HG03095 (cell line): ENCODE data around the gene MYLK2.

ENCODE experiments used
- ATAC-seq: cut with Tn5 transposase; IDR thresholded peaks from one replicate; pipeline ENCODE4 v1.9.1; 2021; ENCODE audit warnings: moderate library complexity; ENCODE audit not compliant: unreplicated experiment

MYLK2 gene

GRCh38 chr20:31835554-31835953 is 16.4 kb downstream of the MYLK2 start:
- ATAC-seq: no peak

DNA sequence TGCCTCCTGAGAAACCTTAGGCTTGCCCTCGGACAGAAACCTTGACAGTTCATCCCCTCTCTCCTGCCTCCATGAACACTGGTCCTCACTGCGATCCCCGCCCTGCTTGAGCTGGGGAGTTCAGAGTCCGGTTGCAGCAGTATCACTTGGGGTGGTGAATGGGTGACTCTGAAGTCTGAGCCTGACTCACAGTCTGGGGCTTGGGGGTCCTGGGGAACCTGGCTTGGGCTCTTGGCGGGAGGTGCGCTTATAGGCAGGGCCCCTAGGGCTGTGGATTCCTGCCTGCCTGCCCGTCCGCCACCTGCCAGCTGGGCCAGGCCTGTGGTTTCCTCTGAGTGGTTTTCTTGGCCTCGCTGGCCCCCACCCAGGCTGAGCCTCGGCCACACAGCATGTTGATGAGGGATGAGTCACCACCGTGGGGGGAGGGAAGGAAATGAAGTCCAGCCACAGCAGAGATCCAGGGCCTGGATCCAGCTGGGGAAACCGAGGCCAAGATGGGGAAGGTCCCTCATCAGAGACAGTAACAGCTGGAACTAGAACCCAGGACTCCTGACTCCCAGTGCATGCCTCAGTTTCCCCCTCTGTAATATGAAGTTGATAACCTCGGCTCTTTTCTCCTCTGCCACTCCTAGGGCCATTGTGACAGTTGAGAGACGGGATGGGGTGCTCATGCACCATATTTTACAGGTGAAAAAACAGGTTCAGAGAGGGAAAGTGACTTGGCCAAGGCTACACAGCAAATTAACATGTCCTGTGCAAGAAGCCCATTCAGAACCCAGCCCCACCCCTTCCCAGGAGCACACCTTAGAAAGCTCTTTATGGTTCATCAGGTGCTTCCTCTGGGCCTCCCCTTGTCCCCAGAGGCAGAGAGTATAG is 17.1 kb downstream of the MYLK2 start:
- peak; percentile 61 for ATAC-seq

DNA sequence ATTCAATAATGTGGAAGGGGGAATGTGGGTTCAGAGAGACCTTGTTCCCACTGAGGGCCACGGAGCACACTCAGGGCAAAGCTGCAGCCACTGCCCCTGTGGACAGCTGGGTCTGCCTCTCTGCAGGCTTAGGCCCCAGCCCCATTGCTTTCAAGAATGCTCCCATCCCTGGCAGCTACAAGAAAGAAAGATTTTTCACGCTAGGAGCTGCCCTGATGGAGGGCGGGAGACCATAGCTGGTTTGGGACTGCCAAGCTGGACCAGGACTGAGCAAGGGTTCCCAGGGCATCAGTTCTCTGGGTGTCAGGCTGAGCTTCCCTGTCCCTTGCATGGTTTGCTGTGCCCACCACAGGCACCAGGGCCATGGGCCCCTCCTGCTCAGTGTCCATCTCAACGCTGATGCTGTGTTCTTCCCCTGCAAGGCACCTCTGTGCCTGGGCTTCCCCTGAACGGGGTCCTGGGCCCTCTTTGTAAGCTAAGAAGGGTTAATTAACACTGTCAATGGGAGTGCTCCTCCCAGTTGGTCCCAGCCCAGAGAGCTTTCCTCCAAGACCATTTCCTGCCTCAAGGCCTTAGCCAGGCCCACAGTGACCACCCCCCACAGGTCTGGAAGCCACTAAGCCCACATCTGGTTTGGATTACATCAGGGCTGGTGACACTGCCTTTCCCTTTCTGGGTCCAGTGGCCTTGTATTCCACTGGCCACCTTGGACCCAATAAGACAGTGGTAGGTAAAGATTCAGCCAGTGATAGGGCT is 17.9 kb downstream of the MYLK2 start:
- ATAC-seq: no peak

DNA sequence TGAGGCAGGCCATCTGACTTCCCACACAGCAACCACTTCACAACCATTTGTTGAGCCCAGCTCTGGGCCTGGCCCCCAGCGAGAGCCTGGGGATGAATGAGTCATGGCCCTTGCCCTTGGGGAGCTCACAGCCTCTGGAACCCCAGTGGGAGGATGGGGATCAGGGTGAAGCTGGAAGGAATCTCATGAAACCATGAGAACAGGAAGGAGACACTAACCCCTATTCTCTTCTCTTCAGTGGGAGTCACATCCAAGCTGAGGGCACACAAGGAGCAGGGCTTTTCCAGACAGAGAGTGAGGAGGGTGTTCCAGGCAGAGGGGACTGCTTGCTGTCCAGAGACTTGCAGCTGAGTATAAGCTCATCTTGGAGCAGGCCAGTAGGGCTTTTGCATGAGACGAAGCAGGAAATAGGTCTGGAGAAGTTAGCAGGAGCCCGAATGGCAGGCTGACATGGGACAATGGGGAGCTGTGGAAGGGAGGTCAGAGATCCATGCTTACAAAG is 18.8 kb downstream of the MYLK2 start:
- no peak for ATAC-seq

GRCh38 chr20:31838646-31839292 is 19.6 kb downstream of the MYLK2 start:
- ATAC-seq: no peak

DNA sequence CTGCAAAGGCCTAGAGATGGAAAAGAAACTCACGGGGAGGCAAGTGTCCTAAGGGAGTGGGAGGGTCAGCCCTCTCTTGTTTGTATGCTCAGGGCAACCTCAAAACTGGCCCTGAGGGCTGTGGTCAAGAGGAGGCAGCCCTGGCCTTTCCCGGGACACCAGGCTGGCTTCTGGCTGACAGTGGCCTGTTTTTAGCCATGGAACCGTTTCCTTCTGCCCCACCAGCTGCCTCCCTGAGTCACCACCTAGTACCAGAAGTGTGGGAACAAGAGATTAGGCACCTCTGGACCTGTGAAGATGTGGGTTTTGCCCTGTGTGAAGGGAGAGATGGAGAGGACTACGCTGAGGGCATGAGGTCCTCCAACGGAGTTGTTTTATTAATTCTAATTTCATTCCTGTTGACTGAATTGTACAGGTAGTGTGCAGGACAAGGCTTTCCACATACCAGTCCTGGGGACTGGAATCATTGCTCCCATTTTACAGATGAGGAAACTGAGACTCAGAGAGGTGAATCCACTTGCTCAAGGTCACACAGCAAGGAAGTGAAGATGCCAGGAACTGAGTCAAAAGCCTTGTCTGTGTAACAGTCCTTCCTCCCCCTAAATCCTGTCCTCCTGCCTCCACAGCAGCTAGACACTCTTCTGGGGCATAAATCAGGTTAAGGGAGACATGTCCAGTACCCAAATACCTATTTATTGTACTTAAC is 20.8 kb downstream of the MYLK2 start:
- no peak for ATAC-seq

- no peak for ATAC-seq
These were observed 22.0 kb downstream of the MYLK2 start for GRCh38 chr20:31840906-31841816.

GRCh38 chr20:31841928-31842327 is 22.8 kb downstream of the MYLK2 start:
- ATAC-seq: no peak

- ATAC-seq: no peak
These were observed 23.5 kb downstream of the MYLK2 start for GRCh38 chr20:31842471-31843157.

- no peak for ATAC-seq
These were observed 24.1 kb downstream of the MYLK2 start for GRCh38 chr20:31843288-31843687.

DNA sequence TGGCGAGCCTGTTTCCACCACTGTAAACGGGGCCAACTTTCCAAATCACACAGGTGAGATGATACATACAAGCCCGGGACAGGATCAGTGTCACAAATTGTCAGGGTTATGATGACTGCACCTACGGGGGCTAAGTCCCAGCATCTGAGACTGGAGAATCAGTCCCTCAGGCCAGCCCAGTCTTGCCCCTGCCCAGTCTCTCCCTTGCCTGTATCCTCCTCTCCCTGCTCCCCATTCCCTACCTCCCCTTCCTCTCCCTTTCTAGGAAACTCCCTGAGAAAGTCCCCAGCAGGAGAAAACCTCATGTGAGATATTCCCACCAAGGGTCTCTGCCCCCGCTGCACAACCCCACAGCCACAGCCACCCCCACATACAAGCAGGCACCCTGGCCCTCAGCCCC is 24.7 kb downstream of the MYLK2 start:
- ATAC-seq: no peak

DNA sequence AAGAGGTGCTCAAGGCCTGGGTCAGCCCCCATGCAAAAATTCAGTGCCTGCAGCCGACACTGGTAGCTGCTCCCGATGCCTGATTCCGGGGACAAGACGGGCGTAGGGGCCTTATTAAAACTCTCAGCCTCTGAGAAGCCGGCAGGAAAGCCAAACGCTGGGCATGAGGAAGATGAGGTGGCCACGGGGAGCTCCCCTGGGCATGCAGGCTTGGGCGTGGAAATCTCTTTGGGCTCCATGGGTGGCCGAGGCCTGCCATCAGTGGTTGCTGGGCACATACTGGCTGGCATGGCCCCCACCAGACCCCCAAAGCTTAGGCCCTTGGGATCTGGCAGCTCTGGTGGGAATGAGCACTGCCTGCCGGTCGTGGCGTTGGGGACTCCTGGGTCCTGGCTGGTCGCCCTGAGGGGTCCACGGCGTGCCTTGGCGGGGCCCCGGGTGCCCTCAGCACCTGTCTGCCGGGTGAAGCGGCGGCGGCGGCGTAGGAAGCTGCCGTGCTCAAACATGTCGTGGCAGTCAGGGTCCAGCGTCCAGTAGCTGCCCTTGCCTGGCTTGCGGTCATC is 25.7 kb downstream of the MYLK2 start:
- ATAC-seq: no peak

- no peak for ATAC-seq
These were observed 26.2 kb downstream of the MYLK2 start, which contains the start of gene FOXS1 for GRCh38 chr20:31845300-31845863. Gene FOXS1, minus strand, starts transcription at chr20:31845604. Its CDS starts 62 bp downstream, at chr20:31845542.

- ATAC-seq: no peak
These were observed 27.6 kb downstream of the MYLK2 start for GRCh38 chr20:31846793-31847138.

GRCh38 chr20:31848088-31848999 is 29.2 kb downstream of the MYLK2 start:
- ATAC-seq: no peak

DNA sequence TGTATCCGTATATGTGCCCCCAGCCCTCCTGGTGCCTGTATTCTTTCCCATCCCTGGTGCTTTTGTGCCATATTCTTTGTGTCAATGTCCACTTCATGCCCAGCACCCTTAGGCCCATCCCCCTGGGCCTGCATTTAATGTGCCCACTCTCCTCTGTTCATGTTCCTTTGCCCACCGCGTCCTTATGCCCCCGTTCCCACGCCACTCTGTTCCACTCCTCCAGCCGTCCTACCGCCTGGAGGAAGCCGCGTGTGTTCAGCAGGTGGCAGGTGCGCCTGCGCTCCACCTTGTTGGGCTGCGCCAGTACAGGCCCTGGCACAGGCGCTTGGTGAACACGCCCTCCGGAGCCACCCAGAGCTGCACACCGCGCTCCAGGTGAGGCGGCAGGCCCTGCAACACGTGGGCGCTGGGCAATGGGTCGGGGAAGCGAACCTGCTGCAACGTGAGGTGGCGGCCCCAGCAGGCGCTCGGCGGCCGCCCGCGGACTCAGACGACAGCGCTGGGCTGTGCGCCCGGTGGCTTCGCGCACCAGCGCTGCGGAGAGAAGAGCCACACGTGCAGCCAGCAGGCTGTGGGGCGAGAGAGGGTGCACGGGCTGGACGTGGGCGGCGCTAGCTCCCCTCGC is 30.3 kb downstream of the MYLK2 start:
- ATAC-seq: no peak
